ACC112 (cell line): Measurements from ENCODE around the gene ANKRD12.

Experiments
- H2AFZ ChIP-seq: fragments of 200-600 bp; sonication (generic); one replicate; pipeline ENCODE4 v1.6.0; 2017; ENCODE audit warnings: antibody characterized with exemption, low read length; ENCODE audit not compliant: unreplicated experiment
- H3K27ac ChIP-seq: fragments of 200-600 bp; sonication (generic); 2 replicates; pipeline ENCODE4 v1.5.1; 2014; ENCODE audit warnings: low read depth, mild to moderate bottlenecking, antibody characterized with exemption, low read length, moderate library complexity
- H3K27me3 ChIP-seq: fragments of 200-600 bp; sonication (generic); 2 replicates; pipeline ENCODE4 v1.6.1; 2014; ENCODE audit warnings: mild to moderate bottlenecking, antibody characterized with exemption, low read length, moderate library complexity, mixed read lengths; ENCODE audit not compliant: insufficient read depth
- H3K36me3 ChIP-seq: fragments of 200-600 bp; sonication (generic); 2 replicates; pipeline ENCODE4 v1.6.1; 2016; ENCODE audit warnings: mild to moderate bottlenecking, antibody characterized with exemption, low read length, moderate library complexity, mixed read lengths; ENCODE audit not compliant: insufficient read depth
- H3K4me1 ChIP-seq: fragments of 200-600 bp; sonication (generic); one replicate; pipeline ENCODE4 v1.6.1; 2016; ENCODE audit warnings: low read length, mixed read lengths; ENCODE audit not compliant: insufficient read depth, unreplicated experiment, control insufficient read depth
- H3K4me3 ChIP-seq: fragments of 200-600 bp; sonication (generic); 2 replicates; pipeline ENCODE4 v1.5.1; 2014; ENCODE audit warnings: mild to moderate bottlenecking, low read depth, low read length
- H3K79me2 ChIP-seq: fragments of 200-600 bp; sonication (generic); one replicate; pipeline ENCODE4 v1.6.0; 2016; ENCODE audit warnings: low read length; ENCODE audit not compliant: control insufficient read depth, unreplicated experiment, insufficient read depth

ANKRD12 gene

GRCh38 chr18:9130195-9130594 lies 6.4 kb upstream of the ANKRD12 start:
- Histone ChIP-seq H3K4me1 (peaks cover 8% of the 10 kb centered on the region), H3K36me3 (peaks cover 44% of the 10 kb centered on the region), H3K4me3 (no peak overlapping the region), H3K27me3 (no peaks in the 10 kb centered on the region), H3K79me2 (peaks cover 42% of the 10 kb centered on the region), H3K27ac (peak overlapping the region; percentile 36), H2AFZ (no peak overlapping the region)

GRCh38 chr18:9130806-9131205 lies 5.8 kb upstream of the ANKRD12 start:
- H3K36me3 ChIP-seq = peaks cover 41% of the 10 kb centered on the region
- H3K27me3 ChIP-seq = no peaks in the 10 kb centered on the region
- no peak overlapping the region for H2AFZ ChIP-seq
- H3K27ac ChIP-seq = peak overlapping the region; percentile 36
- no peak overlapping the region for H3K4me3 ChIP-seq
- peaks cover 41% of the 10 kb centered on the region for H3K79me2 ChIP-seq
- H3K4me1 ChIP-seq = peaks cover 11% of the 10 kb centered on the region

GRCh38 chr18:9132628-9133027 lies 4.0 kb upstream of the ANKRD12 start:
- H2AFZ ChIP-seq = no peak overlapping the region
- H3K27ac ChIP-seq = peak overlapping the region; percentile 36; the same call in 1 of the 2 replicates
- H3K4me3 ChIP-seq = no peak overlapping the region
- H3K4me1 ChIP-seq = peaks cover 11% of the 10 kb centered on the region
- no peaks in the 10 kb centered on the region for H3K27me3 ChIP-seq
- peaks cover 35% of the 10 kb centered on the region for H3K79me2 ChIP-seq
- H3K36me3 ChIP-seq = peaks cover 25% of the 10 kb centered on the region

- Histone ChIP-seq H3K27me3 (no peaks in the 10 kb centered on the region), H3K4me3 (no peak overlapping the region), H3K36me3 (peaks cover 22% of the 10 kb centered on the region), H3K27ac (peak overlapping the region; percentile 36), H2AFZ (no peak overlapping the region), H3K4me1 (peaks cover 11% of the 10 kb centered on the region), H3K79me2 (peaks cover 37% of the 10 kb centered on the region)
Measured at GRCh38 chr18:9133225-9133624, 3.4 kb upstream of the ANKRD12 start.

- H3K36me3 ChIP-seq = peaks cover 12% of the 10 kb centered on the region
- peaks cover 48% of the 10 kb centered on the region for H3K79me2 ChIP-seq
- H2AFZ ChIP-seq = no peak overlapping the region
Measured at GRCh38 chr18:9135081-9135911, 1.3 kb upstream of the ANKRD12 start.

GRCh38 chr18:9135912-9136314 lies 668 bp upstream of the ANKRD12 start:
- Histone ChIP-seq H3K4me1 (peaks cover 9% of the 10 kb centered on the region), H3K27me3 (no peaks in the 10 kb centered on the region), H3K36me3 (peaks cover 11% of the 10 kb centered on the region; the same call in 1 of the 2 replicates), H3K79me2 (peaks cover 53% of the 10 kb centered on the region), H3K4me3 (peak overlapping the region; percentile 79), H2AFZ (no peak overlapping the region), H3K27ac (peak overlapping the region; percentile 46; the same call in 1 of the 2 replicates)

More at GRCh38 chr18:9135081-9135911, 1.3 kb upstream of the ANKRD12 start:
- H3K4me1 ChIP-seq = peaks cover 3% of the 10 kb centered on the region
- peak overlapping the region; percentile 79 for H3K4me3 ChIP-seq
- peak overlapping the region; percentile 46 for H3K27ac ChIP-seq
- no peaks in the 10 kb centered on the region for H3K27me3 ChIP-seq

GRCh38 chr18:9137168-9138066 lies 836 bp downstream of the ANKRD12 start:
- H3K79me2 ChIP-seq = peaks cover 60% of the 10 kb centered on the region

GRCh38 chr18:9139400-9140039 lies 2.9 kb downstream of the ANKRD12 start:
- Histone ChIP-seq H3K4me3 (peak overlapping the region; percentile 90), H3K79me2 (peaks cover 79% of the 10 kb centered on the region), H3K36me3 (no peaks in the 10 kb centered on the region), H3K27ac (peak overlapping the region; percentile 91), H3K27me3 (no peaks in the 10 kb centered on the region), H2AFZ (no peak overlapping the region), H3K4me1 (peaks cover 38% of the 10 kb centered on the region)

More at GRCh38 chr18:9137168-9138066, 836 bp downstream of the ANKRD12 start:
- Histone ChIP-seq H2AFZ (no peak overlapping the region), H3K36me3 (no peaks in the 10 kb centered on the region), H3K27ac (peak overlapping the region; percentile 91), H3K4me3 (peak overlapping the region; percentile 90), H3K4me1 (peaks cover 24% of the 10 kb centered on the region), H3K27me3 (no peaks in the 10 kb centered on the region)

GRCh38 chr18:9140381-9140780 lies 3.8 kb downstream of the ANKRD12 start:
- peaks cover 44% of the 10 kb centered on the region for H3K4me1 ChIP-seq
- no peak overlapping the region for H2AFZ ChIP-seq
- peaks cover 83% of the 10 kb centered on the region for H3K79me2 ChIP-seq
- no peaks in the 10 kb centered on the region for H3K27me3 ChIP-seq
- H3K27ac ChIP-seq = peak overlapping the region; percentile 91
- H3K4me3 ChIP-seq = peak overlapping the region; percentile 90
- H3K36me3 ChIP-seq = no peaks in the 10 kb centered on the region

- H3K4me3 ChIP-seq = peak overlapping the region; percentile 90
- H3K4me1 ChIP-seq = peaks cover 44% of the 10 kb centered on the region
- peaks cover 84% of the 10 kb centered on the region for H3K79me2 ChIP-seq
- peak overlapping the region; percentile 91; the same call in 1 of the 2 replicates for H3K27ac ChIP-seq
- H3K27me3 ChIP-seq = no peaks in the 10 kb centered on the region
- no peaks in the 10 kb centered on the region for H3K36me3 ChIP-seq
- no peak overlapping the region for H2AFZ ChIP-seq
Measured at GRCh38 chr18:9140984-9141383, 4.4 kb downstream of the ANKRD12 start.
